Hematopoietic multipotent progenitor cell treated with erythropoietin and hydrocortisone succinate and interleukin-3 and kit ligand, for 6 days (in vitro differentiated cells): ENCODE measurements around the gene CIART.
A peak's percentile ranks its signal among the peaks of the same experiment; 100 is the strongest.
"Not testable (repeated sequence)": the region's sequence is repeated elsewhere in the genome, so short reads cannot be mapped to it uniquely, and the experiment has no call there.

Experiments
- DNase-seq: peaks from one replicate; pipeline ENCODE4 v3.0.0-alpha.2; 2015

The CIART gene

DNA sequence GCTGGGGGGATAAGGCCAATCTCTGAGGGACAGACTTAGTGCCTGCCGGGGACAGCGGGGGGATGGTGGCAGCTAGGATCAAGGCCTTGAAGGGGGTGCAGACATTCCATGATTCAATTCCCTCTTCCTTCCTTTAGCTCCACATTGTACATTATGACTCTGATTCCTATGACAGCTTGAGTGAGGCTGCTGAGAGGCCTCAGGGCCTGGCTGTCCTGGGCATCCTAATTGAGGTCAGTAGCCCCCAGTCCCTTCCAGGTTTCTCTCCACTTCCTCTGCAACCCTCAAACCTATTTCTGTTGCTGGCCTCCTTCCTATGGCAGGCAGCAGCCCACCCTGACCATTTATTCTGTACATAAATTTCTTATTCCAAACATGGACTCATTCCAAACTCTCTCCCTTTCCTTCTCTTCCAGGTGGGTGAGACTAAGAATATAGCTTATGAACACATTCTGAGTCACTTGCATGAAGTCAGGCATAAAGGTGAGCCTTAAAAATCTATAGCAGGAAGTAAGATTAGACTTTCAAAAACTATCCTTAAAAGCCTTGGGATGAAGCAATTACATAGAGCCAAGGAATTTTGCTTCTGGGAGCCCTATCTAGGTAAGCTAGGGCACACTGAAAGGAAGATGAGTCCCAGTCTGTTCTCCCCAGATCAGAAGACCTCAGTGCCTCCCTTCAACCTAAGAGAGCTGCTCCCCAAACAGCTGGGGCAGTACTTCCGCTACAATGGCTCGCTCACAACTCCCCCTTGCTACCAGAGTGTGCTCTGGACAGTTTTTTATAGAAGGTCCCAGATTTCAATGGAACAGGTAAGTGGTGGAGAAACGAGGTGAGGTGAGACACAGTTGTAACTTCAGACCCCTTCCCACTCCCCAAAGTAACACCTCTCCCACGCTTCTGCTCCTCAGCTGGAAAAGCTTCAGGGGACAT, 19.7 kb upstream of the CIART start:
- DNase-seq: peak; percentile 13

DNA sequence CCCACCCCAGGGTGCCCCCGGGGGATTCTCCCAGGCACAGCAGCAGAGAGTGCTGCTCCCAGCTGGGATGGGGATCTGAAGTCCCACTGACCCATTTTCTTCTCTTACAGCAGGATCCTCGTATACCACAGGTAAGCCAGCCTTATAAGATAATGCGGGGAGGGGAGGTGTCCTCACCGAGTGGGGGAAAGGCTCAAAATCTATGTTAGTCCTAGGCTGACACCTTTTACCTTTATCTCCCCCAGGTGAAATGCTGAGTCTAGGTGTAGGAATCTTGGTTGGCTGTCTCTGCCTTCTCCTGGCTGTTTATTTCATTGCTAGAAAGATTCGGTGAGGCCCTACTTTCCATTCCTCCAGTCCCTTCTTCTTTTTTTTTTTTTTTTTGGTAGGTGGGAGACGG, 18.8 kb upstream of the CIART start:
- DNase-seq: no peak

DNA sequence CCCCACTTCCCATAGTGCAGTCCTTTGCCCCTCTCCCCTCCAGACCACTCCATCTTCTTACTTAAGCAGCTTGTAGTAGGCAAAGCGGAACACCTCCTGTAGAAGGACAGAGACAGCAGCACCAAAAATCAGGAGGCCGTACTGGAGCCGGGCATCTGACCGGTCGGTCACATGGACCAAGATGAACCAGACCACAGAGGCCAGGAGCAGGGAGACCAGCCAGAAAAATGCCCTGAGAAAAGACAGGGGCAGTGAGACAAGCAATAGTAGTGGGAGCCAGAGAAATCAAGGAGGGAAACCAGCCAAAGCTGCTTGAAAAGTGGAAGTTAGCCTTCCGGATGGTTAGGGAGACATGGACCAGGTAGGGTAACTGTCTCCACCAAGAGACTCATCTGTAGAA, 14.5 kb upstream of the CIART start:
- no peak for DNase-seq

DNA sequence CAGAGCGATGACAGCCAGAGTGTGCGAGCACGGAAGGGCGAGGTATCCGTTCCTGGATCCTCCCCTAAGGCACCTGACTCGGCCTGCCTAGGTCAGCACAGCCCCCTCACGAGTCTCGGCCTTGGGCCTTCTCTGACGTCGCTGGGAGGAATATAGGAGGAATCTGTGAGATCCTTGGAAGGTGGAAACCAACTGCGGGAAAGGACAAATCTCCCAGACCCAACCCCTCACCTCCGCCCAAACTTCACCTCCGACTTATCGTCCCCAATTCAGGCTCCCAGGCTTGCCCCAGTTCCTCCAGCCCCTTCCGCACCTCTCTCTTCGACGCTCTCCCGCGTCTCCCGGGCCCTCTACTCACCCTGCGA, 14.0 kb upstream of the CIART start:
- DNase-seq: peak; percentile 69

DNA sequence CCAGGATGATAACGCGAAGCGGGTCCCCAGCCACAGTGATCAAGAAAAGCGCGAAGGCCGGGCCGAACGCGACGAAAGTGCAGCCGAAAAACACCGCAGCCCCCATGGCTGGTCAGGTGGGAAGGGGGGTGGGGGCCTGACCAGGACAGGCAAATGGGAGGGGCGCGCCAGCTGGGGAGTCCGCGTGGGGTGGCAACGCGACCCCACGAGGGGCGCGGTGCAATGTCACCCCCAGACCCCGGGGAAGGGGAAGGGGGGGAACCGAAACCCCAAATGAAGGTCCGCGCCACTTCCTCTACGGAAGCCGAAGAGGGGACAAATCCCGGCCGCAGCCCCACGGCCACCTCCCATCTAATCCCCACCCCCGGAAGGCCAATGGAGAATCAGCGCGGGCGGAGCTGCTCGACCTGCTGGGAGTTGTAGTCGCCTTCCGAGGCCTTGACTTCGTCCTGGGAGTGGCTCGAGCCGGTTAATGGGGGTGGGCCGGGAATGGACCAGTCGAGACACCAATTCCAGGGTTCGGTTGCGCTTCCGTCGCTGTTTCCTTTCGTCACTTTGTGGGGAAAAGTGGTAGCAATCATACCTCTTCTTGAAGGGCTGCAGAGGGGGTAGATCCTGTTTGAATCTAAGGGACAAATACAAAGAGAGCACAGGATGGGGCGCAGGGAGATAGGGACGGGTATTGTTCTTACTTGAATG, 13.5 kb upstream of the CIART start, which contains the start of gene APH1A:
TSS of gene APH1A (minus strand) at position 312 of the 699 bp plus-strand sequence. CDS start at position 106, 206 bp downstream.
- DNase-seq: peak; percentile 99

DNA sequence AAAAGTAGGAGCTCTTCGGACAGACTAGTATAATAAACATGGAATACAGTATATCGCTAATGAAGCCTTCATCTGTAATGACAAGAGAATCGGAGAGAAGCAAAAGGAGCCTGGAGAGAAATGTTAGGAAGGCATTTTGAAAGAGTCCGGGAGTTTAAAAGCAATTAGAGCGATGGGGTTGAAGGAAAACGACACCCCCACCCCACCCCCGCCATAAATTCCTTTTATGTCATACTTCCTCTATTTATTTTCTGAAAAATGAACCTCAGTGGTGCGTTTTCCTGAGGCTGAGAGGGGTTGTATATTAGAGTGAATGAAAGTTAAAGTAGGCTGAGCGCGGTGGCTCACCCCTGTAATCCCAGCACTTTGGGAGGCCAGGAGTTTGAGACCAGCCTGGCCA, 12.9 kb upstream of the CIART start:
- DNase-seq: no peak

DNA sequence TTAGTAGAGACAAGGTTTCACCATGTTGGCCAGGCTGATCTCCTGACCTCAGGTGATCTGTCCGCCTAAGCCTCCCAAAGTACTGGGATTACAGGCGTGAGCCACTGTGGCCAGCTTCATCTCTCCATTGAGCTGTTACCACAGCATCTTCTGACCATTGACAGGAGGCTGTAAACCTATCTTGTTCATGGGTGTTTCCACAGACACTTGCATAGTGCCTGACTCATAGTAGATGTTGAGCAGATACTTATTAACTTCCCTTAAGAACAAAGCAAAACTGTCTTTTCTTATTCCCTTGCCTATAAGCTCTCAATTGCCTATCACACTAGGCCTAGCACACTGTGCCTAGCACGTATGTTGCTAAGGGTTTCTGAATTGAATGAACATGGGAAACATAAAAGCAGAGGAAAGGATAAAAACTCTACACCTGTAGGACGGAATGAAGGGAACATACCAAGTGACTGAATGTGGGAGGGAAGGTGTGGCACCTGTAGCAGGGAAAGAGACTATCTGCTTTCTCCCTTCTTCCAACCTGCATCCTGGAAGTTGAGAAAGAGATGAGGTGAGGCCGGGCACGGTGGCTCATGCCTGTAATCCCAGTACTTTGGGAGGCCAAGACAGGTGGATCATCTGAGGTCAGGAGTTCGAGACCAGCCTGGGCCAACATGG, 10.9 kb upstream of the CIART start:
- no peak for DNase-seq

DNA sequence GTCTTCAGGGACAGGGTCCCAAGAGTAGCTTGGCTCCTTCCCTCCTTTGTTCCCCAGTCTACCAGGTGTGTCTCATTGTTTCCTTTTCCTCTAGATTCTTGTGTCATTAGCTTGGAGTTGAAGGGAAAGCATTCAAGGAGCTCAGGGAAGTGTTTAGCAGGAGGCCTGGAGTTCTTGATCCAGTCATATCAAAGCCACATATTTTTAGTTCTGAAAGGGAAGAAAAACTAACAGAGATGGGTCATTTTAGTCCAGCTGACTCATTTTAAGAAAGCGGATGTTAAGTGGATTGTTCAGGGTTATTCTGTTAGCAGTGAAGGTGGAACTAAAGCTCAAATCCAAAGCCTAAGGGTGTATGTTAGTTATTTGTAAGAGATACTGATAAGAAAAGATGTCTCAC, 9.0 kb upstream of the CIART start:
- DNase-seq: no peak

DNA sequence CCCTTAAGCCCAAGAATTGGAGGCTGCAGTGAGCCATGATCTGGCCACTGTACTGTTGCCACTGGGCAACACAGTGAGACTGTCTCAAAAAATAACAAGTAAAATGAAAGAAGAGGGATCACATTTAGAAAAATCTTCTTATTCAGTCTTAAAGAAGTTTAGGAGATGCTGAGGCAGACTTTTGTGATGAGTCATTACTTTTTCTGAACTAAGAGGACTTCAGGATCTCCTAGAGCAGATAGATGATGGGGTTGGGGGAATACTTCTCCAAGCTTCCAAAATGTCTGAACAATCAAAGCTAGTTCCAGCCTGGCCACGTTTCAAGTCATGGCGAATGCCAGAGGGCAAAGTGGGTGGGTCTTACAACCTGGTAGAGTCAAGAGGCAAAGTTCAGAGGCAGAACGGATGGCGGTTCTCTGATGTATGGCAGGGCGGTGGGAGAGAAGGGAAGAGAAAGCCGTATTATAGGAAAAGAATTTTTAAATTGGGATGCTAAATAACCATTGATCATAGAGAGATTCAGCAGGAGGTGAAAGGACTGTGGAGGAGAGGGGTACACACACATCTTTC, 2.1 kb upstream of the CIART start:
- DNase-seq: no peak

DNA sequence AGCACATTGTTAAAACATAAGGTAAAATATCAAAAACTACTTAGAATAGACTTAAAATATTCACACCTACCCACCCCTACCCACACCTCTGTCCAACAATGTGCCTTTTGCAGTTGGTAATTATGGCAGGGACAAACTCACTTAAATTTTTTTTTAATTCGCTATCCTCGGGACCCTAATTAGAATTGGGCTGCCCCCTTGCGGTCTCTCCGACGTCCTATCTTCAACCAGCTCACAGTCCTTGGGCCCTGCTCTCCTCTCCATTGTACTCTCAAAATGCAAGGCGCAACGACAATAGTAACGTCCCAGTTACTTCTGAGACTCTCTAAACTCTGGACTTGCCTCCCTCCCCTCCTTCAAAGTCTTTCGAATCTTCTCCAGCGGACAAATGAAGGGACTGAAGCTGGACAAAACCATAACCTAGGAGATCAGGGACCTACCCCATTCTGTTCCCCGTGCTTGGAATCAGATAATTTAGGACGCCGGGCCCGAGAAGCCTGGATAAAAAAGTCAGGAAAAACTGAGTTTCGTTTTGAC, 1.1 kb upstream of the CIART start:
- DNase-seq: peak; percentile 93

DNA sequence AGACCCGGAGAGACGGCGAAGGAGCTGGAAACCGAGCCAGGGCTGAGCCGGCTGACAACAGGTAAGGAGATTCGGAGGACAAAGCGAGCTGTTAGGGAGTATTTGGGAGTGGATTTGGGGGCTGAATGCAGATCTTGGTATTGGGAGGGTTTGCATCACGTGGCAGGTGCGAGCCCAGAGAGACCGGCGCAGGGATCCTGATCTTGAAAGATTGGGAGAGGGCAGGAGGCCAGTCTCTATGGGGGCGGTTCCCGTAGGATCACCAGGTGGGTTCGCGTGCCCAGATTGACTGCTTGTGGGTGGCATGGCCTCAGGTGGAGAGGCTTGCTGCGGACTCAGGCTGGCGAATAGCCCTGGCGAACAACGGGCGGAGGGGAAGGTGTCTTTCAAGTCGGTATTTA, 204 bp downstream of the CIART start:
- DNase-seq: no peak

DNA sequence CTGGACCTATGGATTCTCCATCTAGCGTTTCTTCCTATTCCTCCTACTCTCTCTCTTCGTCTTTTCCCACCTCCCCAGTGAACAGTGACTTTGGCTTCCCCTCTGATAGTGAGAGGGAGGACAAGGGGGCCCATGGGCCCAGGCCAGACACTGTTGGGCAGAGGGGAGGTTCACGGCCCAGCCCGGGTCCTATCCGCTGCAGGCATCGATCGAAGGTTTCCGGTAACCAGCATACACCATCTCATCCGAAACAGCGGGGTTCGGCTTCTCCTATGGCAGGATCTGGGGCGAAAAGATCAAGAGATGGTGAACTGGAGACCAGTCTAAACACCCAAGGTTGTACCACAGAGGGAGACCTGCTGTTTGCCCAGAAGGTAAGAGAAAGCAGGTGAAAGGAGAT, 906 bp downstream of the CIART start:
- DNase-seq: no peak

DNA sequence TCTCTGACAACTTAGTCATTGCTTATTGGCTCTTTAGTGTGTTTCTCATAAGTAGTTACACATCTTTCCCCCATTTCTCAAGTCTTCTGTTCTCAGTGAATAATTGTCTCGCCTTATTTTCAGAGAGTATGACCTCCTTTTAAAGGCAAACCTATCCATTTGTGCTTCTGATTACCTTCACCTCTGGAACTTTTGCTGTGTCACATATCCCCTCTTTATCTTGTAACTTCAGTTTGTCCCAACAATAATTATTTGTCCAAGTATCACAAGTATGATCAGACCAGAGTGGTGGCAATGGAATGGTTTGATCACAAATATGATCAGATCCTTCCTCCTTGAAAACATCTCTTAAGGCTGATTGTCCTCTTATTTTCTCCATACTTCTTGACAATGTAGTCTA, 6.0 kb downstream of the CIART start:
- DNase-seq: no peak

DNA sequence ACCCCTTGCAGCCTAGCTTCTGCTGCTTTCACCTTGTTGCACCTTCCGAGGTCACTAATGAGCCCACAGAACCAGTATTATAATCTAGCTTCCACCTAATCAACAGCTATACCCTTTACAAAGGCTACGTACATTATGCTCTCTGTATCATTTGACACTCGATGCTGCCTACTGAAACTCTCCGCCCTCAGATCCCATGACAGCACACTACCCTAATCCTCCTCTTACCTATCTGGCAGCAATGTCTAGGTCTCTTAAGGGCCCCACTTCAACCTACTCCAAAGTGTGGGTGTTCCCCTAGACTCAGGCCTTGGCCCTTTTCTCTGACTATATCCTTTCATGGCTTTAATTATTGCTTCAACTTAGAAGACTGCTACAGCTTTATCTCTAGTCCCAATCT, 6.5 kb downstream of the CIART start:
- no peak for DNase-seq

DNA sequence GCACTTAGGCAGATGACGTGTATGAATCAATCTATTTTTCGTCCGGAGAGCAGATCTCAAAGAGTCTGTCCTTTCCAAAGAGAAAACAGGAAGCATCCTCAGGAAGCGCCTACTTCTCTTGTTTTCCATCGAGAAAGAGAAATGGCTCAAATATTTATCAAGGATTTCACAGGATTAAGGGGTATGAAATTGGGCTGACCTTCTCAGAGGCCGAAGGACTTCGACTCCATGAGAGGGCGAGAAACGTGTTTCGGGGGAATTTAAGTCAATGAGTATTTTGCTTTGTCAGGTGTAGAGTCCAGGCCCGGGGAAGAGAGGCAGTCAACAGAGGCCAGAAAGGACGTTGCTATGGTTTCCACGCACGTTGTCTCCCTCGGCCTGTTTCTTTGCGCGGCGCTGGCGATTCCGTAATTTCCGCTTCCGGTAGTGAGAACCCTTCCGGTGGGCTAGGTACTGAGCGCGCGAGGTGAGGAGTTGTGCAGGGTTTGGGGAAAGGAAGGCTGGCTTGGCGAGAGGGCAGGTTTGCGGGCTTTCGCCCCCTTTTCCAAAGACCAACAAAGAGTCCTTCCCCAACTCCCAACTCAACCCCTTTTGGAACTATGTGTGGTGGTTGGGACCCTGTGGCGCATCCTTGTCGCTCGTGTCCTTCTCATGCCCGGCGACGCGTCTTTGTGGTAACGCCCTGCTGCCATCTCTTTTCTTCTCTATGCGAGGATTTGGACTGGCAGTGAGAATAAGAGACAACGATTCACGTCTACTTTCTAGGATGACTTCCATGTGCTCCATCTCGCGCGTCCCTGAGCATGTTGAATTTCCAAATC, 11.3 kb downstream of the CIART start, which contains the start of gene MRPS21:
TSS of gene MRPS21 (plus strand) at position 429 of the 821 bp plus-strand sequence. CDS start 506 bp downstream, outside the sequence.
- DNase-seq: peak; percentile 97

DNA sequence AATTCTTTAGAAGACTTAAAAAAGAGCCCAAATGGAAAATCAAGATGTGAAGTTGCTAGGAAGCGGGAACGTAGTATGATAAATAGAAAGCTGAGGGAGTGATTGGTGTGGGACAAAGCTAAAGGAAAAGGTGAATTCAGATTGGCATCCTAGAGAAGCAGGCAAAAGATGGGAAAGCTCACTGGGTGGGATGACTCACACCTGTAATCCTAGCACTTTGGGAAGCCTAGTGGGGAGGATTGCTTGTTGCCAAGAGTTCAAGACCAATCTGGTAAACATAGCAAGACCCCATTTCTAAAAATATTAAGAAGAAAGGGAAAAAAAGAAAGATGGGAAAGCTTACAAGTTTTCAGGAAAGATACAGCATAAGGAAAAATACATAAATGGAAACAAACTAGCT, 13.1 kb downstream of the CIART start:
- no peak for DNase-seq

DNA sequence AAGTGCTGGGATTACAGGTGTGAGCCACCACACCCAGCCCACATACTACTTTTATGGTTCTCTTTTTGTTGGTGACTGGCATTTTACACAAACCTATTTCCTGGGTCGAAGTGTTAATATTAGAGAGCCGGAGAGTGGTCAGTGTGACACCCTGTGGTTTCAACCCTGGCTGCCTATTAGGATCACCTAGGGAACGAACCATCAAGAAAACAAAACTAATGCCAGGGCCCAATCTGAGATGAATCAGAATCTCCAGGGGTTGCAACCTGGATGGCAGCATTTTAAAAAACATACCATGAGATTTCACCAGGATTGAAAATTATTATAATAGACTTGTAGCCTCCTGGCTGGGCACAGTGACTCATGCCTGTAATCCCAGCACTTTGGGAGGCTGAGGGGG, 17.4 kb downstream of the CIART start:
- DNase-seq: no peak

DNA sequence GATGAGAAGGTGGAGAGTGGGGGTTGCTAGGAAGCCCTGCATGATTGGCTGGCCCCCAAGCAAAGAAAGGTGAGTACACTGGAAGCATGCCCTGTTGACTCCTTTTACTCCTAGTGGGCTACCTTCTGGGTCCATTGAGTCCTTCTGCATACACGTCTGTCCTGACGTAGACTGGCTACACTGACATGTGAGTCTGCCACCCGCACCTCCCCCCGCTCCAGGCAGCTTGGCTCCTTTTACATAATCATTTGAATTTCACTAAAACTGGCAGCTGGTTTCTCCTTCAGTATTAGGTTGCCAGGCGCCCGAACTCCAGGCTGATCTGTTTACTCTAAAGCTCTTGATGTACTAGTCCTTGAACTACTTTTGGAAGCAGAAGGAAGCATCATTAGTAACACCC, 20.0 kb downstream of the CIART start:
- no peak for DNase-seq

DNA sequence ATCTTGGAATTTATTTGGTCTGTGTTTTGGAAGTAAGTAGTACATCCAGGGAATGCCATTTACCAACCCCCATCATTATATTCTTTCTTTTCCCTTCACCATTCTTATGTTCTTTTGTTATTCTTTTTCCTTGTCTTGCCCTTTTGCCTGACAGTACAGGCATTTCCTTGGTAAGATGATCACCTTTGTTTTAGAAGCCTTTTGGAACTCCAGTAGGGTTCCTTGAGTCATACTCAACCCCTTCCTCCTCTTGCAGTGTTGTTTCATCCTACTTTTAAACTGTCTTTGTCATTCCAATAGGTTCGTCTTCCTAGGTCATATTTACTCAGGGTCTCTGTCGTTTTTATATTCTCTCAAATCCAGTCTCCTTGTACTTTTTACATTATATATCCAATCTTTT, 20.5 kb downstream of the CIART start:
- no peak for DNase-seq

DNA sequence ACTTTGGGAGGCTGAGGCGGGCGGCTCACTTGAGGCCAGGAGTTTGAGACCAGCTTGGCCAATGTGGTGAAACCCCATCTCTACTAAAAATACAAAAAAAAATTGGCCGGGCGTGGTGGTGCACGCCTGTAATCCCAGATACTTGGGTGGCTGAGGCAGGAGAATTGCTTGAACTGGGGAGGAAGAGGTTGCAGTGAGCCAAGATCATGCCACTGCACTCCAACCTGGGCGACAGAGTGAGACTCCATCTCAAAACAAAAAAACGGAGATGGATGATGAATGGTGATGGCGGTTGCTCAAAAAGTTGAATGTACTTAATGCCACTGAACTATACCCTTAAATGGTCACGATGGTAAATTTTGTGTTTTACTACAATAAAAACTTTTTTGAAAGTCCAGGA, 26.2 kb downstream of the CIART start:
- DNase-seq: not testable (repeated sequence)

DNA sequence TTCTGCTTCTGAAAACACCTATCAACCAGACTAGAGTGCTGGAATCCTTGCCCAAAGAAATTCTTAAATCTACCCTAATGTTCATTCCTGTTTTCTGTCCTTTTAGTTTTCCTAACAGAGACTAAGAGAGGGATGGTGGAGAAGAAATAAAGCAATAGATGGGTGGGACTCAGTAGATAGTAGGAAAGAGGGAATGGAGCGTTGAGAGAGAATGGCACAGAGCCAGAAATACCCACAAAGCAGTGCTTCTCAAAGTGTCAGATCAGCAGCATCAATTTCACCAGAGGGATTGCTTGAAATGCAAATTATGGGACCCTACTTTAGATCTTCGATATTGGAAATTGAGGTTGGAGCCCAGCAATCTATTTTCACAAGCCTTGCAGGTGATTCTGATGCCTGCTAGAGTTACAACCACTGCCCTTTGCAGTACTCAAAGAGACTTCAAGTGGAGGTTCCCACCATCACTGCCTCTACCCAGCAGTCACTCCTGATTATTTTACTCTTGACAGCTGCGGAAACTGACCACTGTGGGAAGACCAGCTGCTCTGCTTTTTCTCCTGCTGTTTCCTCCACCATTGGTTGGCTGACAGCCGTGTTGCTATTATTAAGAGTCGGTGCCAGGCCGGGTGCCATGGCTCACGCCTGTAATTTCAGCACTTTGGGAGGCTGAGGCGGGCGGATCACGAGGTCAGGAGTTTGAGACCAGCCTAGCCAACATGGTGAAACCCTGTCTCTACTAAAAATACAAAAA, 27.6 kb downstream of the CIART start:
- peak; percentile 30 for DNase-seq
